CD14-positive monocyte (primary cell): Measurements from ENCODE around the gene GTF2H4. TPM values are rescaled to one million over a fixed set of nuclear protein-coding genes. Genes with fewer than 3 reads are reported as not detected.

Experiments used
- DNase-seq, 3 donors: peaks; one replicate each; pipeline ENCODE4 v3.0.0-alpha.2; 2011 to 2022
- H2AFZ ChIP-seq: 2 replicates; pipeline ENCODE4 v1.6.0; 2012; ENCODE audit warnings: mild to moderate bottlenecking, low read depth, low read length, inconsistent platforms; ENCODE audit not compliant: insufficient read depth, poor library complexity, severe bottlenecking
- H3K27ac ChIP-seq, 2 donors: 1 replicate in 1 of 2; 2 replicates in 1 of 2; pipeline ENCODE4 v1.5.1; 2012 to 2013; ENCODE audit warnings: low read length in 2 of 2, control low read depth in 1 of 2, inconsistent platforms in 1 of 2, low read depth in 1 of 2, mild to moderate bottlenecking in 1 of 2
- H3K27me3 ChIP-seq, 2 donors: one replicate each; pipeline versions ENCODE4 v1.6.0 to v1.6.1; 2011 to 2013; ENCODE audit warnings: low read length in 2 of 2; ENCODE audit not compliant: control insufficient read depth in 2 of 2, insufficient read depth in 2 of 2
- H3K36me3 ChIP-seq, 2 donors: replicated peaks in 1 of 2; 1 replicate in 1 of 2; 2 replicates in 1 of 2; pipeline versions ENCODE4 v1.5.1 to v1.6.1; 2012 to 2013; ENCODE audit warnings: low read length in 2 of 2, control low read depth in 1 of 2, inconsistent platforms in 1 of 2, mild to moderate bottlenecking in 1 of 2; ENCODE audit not compliant: insufficient read depth in 2 of 2, control insufficient read depth in 1 of 2
- H3K4me1 ChIP-seq, 2 donors: 1 replicate in 1 of 2; 2 replicates in 1 of 2; pipeline versions ENCODE4 v1.5.1 to v1.6.1; 2012 to 2013; ENCODE audit warnings: low read length in 2 of 2, control low read depth in 1 of 2, inconsistent platforms in 1 of 2, mild to moderate bottlenecking in 1 of 2, moderate library complexity in 1 of 2; ENCODE audit not compliant: insufficient read depth in 2 of 2, control insufficient read depth in 1 of 2
- H3K4me2 ChIP-seq: replicated peaks from 2 replicates; pipeline ENCODE3; 2012; ENCODE audit warnings: low read length, moderate library complexity, mild to moderate bottlenecking; ENCODE audit not compliant: poor library complexity, severe bottlenecking; ENCODE audit errors: extremely low read depth
- H3K4me3 ChIP-seq, 3 experiments: fragments of 200-600 bp in 1 of 3; sonication (generic) in 1 of 3; replicated peaks in 1 of 3; 1 replicate in 2 of 3; 2 replicates in 1 of 3; pipeline ENCODE4 v1.5.1; 2011 to 2013; ENCODE audit warnings: low read length in 3 of 3, mild to moderate bottlenecking in 3 of 3, control low read depth in 2 of 3, low read depth in 2 of 3, inconsistent platforms in 1 of 3, moderate library complexity in 1 of 3
- H3K79me2 ChIP-seq: 2 replicates; pipeline ENCODE4 v1.6.0; 2012; ENCODE audit warnings: mild to moderate bottlenecking, control low read depth, inconsistent platforms, low read length, moderate library complexity; ENCODE audit not compliant: insufficient read depth
- H3K9ac ChIP-seq: 2 replicates; pipeline ENCODE4 v1.6.0; 2017; ENCODE audit warnings: low read length, mild to moderate bottlenecking; ENCODE audit not compliant: insufficient read depth, poor library complexity, severe bottlenecking
- H3K9me3 ChIP-seq, 2 donors: replicated peaks in 1 of 2; 1 replicate in 1 of 2; 2 replicates in 1 of 2; pipeline versions ENCODE4 v1.5.1 to v1.6.1; 2012 to 2013; ENCODE audit warnings: low read length in 2 of 2, control low read depth in 1 of 2; ENCODE audit not compliant: control insufficient read depth in 1 of 2, insufficient read depth in 1 of 2
- H4K20me1 ChIP-seq: 2 replicates; pipeline ENCODE4 v1.6.0; 2012; ENCODE audit warnings: mild to moderate bottlenecking, low read length, control low read depth, moderate library complexity; ENCODE audit not compliant: insufficient read depth
- H3K27ac Mint-ChIP-seq, 7 donors: one replicate each; pipeline ENCODE4 v1.8.0; 2020; ENCODE audit warnings: mild to moderate bottlenecking in 7 of 7, mixed read lengths in 7 of 7, moderate library complexity in 6 of 7, inconsistent platforms in 2 of 7
- H3K27me3 Mint-ChIP-seq, 3 donors: one replicate each; pipeline ENCODE4 v1.8.0; 2021 to 2022; ENCODE audit warnings: low read depth in 3 of 3, mild to moderate bottlenecking in 3 of 3, mixed read lengths in 3 of 3, moderate library complexity in 3 of 3, inconsistent platforms in 1 of 3
- H3K36me3 Mint-ChIP-seq, 2 donors: one replicate each; pipeline ENCODE4 v1.8.0; 2020; ENCODE audit warnings: mixed read lengths in 2 of 2, inconsistent platforms in 1 of 2, mild to moderate bottlenecking in 1 of 2
- H3K4me1 Mint-ChIP-seq: one replicate; pipeline ENCODE4 v1.8.0; 2020; ENCODE audit warnings: mild to moderate bottlenecking, mixed read lengths
- H3K4me3 Mint-ChIP-seq, 2 donors: one replicate each; pipeline ENCODE4 v1.8.0; 2020; ENCODE audit warnings: mild to moderate bottlenecking in 2 of 2, mixed read lengths in 2 of 2, moderate library complexity in 1 of 2
- H3K9me3 Mint-ChIP-seq, 7 donors: one replicate each; pipeline ENCODE4 v1.8.0; 2020 to 2022; ENCODE audit warnings: mixed read lengths in 7 of 7, mild to moderate bottlenecking in 6 of 7, moderate library complexity in 6 of 7, inconsistent platforms in 2 of 7
- WGBS: methylation state at CpG from one replicate; pipeline ENCODE4 v1.1.5; 2013; ENCODE audit warnings: missing lambda C conversion rate; ENCODE audit not compliant: insufficient coverage; 5-methylcytosine and 5-hydroxymethylcytosine counted together
- intact Hi-C, 2 donors: fragments of 100-400 bp; cut with micrococcal nuclease; formaldehyde crosslinking; loops; one replicate each; pipeline versions ENCODE4 v1.15.0 to v1.15.1; 2023
- polyA plus RNA-seq, 3 donors: library from polyadenylated mRNA; depleted of rRNA in 1 of 3; unstranded in 2 of 3; stranded (reverse) in 1 of 3; fragments of 300-500 nt in 2 of 3; fragments of >200 nt in 1 of 3; fragmentation: Illumina TruSeq in 2 of 3; gene quantifications; 1 replicate in 2 of 3; 2 replicates in 1 of 3; pipeline ENCODE4 v1.2.3, GENCODE V29; 2012 to 2021
- TF ChIP-seq, protein P1 (sequence below): fragments of 200-600 bp; IDR thresholded peaks from one replicate; pipeline ENCODE4 v1.8.0; 2022; ENCODE audit warnings: antibody characterized with exemption, mild to moderate bottlenecking

The GTF2H4 gene
- polyA plus RNA-seq, 3 donors, result 3.6 to 14.5 (median 6.0) TPM

DNA sequence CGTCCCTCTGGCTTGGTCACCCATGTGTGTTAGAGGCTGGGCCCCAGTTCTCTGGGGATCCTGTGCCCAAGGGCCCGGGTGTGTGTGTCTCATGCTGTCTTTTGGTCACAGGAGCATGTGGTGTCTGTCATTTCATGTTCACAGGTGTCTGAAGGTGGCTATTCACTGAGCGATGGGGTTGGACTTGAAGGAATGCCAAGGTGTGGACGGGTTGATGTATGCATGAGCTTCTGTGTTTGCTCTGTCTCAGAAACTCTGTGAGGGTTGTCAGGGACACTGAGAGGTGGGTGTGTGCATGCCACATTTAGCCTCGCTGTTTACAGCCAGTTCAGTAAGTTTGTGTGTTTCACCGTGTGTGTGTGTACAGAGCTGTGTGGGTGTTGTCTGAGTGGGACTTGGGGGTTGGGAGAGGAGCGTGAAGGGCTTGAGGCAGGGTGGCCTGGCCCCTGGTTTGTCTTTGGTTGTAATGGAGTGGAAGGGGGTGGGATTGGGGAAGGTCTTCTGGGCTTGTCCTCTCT is 22.5 kb upstream of the GTF2H4 start:
- no peak overlapping the region for H3K4me3 ChIP-seq
- Mint-ChIP-seq H3K4me3 (peak overlapping the region; percentile 80 to 86), H3K27ac (no peak overlapping the region), H3K9me3 (peaks cover 0 to 5% (median 0%) of the 10 kb centered on the region in 7 donors), H3K27me3 (peaks cover 34 to 63% (median 36%) of the 10 kb centered on the region in 3 donors), H3K36me3 (peaks cover 0 to 5% of the 10 kb centered on the region in 2 donors), H3K4me1 (peaks cover 23% of the 10 kb centered on the region)
- no peaks in the 10 kb centered on the region for H3K9me3 ChIP-seq
- H3K27ac ChIP-seq, result no peak overlapping the region
- intact Hi-C loops, result no loop called here
- WGBS, result 81% methylated on average over 7 of the region's 7 CpGs
- no peaks in the 10 kb centered on the region for H3K79me2 ChIP-seq
- no peak for DNase-seq
- no peak overlapping the region for H2AFZ ChIP-seq
- H3K9ac ChIP-seq, result no peak overlapping the region
- H3K36me3 ChIP-seq, result no peaks in the 10 kb centered on the region
- peaks cover 4 to 55% of the 10 kb centered on the region in 2 donors for H3K27me3 ChIP-seq
- H3K4me2 ChIP-seq, result peak overlapping the region; percentile 83
- TF ChIP-seq, protein P1, sequence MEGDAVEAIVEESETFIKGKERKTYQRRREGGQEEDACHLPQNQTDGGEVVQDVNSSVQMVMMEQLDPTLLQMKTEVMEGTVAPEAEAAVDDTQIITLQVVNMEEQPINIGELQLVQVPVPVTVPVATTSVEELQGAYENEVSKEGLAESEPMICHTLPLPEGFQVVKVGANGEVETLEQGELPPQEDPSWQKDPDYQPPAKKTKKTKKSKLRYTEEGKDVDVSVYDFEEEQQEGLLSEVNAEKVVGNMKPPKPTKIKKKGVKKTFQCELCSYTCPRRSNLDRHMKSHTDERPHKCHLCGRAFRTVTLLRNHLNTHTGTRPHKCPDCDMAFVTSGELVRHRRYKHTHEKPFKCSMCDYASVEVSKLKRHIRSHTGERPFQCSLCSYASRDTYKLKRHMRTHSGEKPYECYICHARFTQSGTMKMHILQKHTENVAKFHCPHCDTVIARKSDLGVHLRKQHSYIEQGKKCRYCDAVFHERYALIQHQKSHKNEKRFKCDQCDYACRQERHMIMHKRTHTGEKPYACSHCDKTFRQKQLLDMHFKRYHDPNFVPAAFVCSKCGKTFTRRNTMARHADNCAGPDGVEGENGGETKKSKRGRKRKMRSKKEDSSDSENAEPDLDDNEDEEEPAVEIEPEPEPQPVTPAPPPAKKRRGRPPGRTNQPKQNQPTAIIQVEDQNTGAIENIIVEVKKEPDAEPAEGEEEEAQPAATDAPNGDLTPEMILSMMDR, result no peak
- no peaks in the 10 kb centered on the region for H4K20me1 ChIP-seq
- H3K4me1 ChIP-seq, result peaks cover 9 to 11% of the 10 kb centered on the region in 2 donors

DNA sequence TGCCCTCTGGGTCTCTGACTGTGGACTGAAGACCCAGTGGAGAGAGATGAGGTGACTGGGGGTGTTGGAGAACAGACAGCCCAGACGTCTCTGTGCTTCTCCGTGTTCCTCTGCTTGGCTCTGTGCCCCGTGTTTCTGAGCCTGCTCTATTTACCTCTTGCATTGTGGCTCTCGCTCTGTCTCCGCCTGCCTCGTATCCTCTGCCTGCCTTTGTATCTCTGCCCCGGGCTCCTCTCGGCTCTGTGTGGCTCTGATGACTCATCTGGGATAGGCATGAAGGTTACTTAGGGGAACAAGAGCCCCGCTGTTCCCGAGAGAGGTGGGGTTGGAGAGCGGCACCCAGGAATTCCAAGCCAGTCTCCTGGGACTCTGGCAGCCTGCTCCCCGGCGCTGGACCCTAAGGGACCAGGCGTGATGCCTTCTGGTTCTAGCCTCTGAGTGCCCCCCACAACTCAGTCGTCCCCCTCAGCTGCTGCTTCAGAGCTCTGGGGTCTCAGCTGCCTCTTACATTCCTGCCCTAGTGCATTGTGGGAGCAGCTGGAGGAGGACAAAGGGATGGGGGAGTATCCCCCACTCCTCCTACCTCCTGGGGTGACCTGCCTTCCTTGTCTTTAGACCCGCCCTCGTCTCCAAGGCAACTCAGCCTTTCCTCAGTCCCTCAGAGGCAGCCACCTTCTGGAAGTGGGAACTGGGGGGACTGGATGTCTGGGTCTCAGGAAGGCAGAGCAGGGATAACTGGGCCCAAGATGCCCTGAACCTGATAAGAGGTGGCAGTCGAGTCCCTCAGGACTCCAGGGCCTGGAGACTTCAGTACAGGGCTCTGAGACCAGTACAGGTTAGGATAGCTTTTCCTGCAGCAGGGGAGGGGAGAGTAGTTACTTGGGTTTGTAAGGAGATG is 21.8 kb upstream of the GTF2H4 start:
- intact Hi-C loops, result no loop called here
- no peak overlapping the region for H3K27ac ChIP-seq

More for the DNA sequence above, 21.8 kb upstream of the GTF2H4 start:
- no peak overlapping the region for H3K4me2 ChIP-seq
- no peaks in the 10 kb centered on the region for H3K79me2 ChIP-seq
- H3K36me3 Mint-ChIP-seq, result peaks cover 0 to 5% of the 10 kb centered on the region in 2 donors
- no peaks in the 10 kb centered on the region for H3K9me3 ChIP-seq
- no peaks in the 10 kb centered on the region for H4K20me1 ChIP-seq
- no peaks in the 10 kb centered on the region for H3K36me3 ChIP-seq
- no peak overlapping the region for H2AFZ ChIP-seq
- peaks cover 23% of the 10 kb centered on the region for H3K4me1 Mint-ChIP-seq
- TF ChIP-seq, protein P1, result no peak
- DNase-seq, result no peak
- 67% methylated on average over 9 of the region's 18 CpGs for WGBS
- no peak overlapping the region for H3K9ac ChIP-seq
- H3K4me3 ChIP-seq, result no peak overlapping the region
- peaks cover 9 to 11% of the 10 kb centered on the region in 2 donors for H3K4me1 ChIP-seq
- peaks cover 0 to 5% (median 0%) of the 10 kb centered on the region in 7 donors for H3K9me3 Mint-ChIP-seq
- peaks cover 31 to 58% (median 34%) of the 10 kb centered on the region in 3 donors for H3K27me3 Mint-ChIP-seq
- H3K27ac Mint-ChIP-seq, result no peak overlapping the region
- peak overlapping the region in 1 of 2 donors; percentile 86 for H3K4me3 Mint-ChIP-seq
- H3K27me3 ChIP-seq, result peaks cover 4 to 49% of the 10 kb centered on the region in 2 donors
